Islet precursor cell (in vitro differentiated cells): ENCODE data around the gene MTX1.

Experiments used
- DNase-seq: peaks from one replicate; pipeline ENCODE4 v3.0.0-alpha.2; 2018

The MTX1 gene

GRCh38 chr1:155174324-155175280 lies 33.9 kb upstream of the MTX1 start:
- DNase-seq: peak; percentile 59

- peak; percentile 42 for DNase-seq
These were observed 33.1 kb upstream of the MTX1 start for GRCh38 chr1:155175281-155175926.

GRCh38 chr1:155175927-155176371 lies 32.5 kb upstream of the MTX1 start:
- DNase-seq: peak; percentile 43

GRCh38 chr1:155176544-155177071 lies 31.9 kb upstream of the MTX1 start:
- DNase-seq: peak; percentile 80

- DNase-seq: peak; percentile 57
These were observed 31.1 kb upstream of the MTX1 start for GRCh38 chr1:155177192-155177917.

- DNase-seq: no peak
These were observed 30.6 kb upstream of the MTX1 start for GRCh38 chr1:155177918-155178281.

- DNase-seq: peak; percentile 44
These were observed 29.9 kb upstream of the MTX1 start for GRCh38 chr1:155178441-155179111.

GRCh38 chr1:155179112-155180031 lies 29.1 kb upstream of the MTX1 start:
- peak; percentile 42 for DNase-seq

- peak; percentile 52 for DNase-seq
These were observed 27.0 kb upstream of the MTX1 start for GRCh38 chr1:155181371-155182051.

- no peak for DNase-seq
These were observed 26.4 kb upstream of the MTX1 start for GRCh38 chr1:155182052-155182550.

- no peak for DNase-seq
These were observed 24.7 kb upstream of the MTX1 start for GRCh38 chr1:155183775-155184221.

GRCh38 chr1:155184351-155184811 lies 24.1 kb upstream of the MTX1 start:
- no peak for DNase-seq

- DNase-seq: no peak
These were observed 23.4 kb upstream of the MTX1 start for GRCh38 chr1:155184835-155185782.

- DNase-seq: no peak
These were observed 22.8 kb upstream of the MTX1 start for GRCh38 chr1:155185783-155186066.

GRCh38 chr1:155186067-155186793 lies 22.3 kb upstream of the MTX1 start:
- DNase-seq: no peak

GRCh38 chr1:155186794-155187455 lies 21.6 kb upstream of the MTX1 start:
- DNase-seq: no peak

GRCh38 chr1:155187456-155187891 lies 21.0 kb upstream of the MTX1 start:
- DNase-seq: no peak

GRCh38 chr1:155188268-155188667 lies 20.2 kb upstream of the MTX1 start:
- no peak for DNase-seq
